ENCODE measurements around the gene MATR3. TPM values are rescaled to one million over a fixed set of nuclear protein-coding genes. Genes with fewer than 3 reads are reported as not detected.

Gene MATR3
- total and polyA plus RNA-seq, 7 donors = 60.8 to 272 (median 194) TPM

DNA sequence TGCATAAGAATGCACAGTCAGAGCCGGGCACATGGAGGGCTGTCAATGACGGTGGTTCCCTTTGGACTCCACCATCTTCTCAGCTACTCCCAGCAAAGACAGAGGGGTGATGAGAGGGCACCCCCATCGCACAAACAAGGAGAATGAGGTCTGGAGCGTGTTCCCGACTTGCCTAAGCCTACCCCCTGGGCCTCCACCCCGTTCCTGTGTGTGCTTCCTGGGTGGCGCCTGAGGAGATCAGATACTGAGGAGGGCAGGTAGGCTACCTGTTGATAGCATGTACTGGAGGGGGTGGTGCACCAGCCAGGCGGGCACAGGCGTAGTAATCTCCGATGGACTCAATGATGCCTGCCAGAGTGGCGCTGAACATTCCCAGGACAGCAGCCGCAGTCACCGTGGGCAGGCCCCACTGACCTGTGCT is 85.4 kb downstream of the MATR3 start:
- H3K27me3 ChIP-seq = no peaks in the 10 kb centered on the region
- H3K4me1 ChIP-seq = peaks cover 0 to 8% (median 2%) of the 10 kb centered on the region in 4 donors
- peaks cover 0 to 6% (median 0%) of the 10 kb centered on the region in 4 donors for H3K36me3 ChIP-seq
- no peak overlapping the region for H3K4me3 ChIP-seq
- H3K27ac ChIP-seq = no peak overlapping the region
- TF ChIP-seq EP300 (IDR thresholded peaks at IDR 0.05) (no peak), CTCF (IDR thresholded peaks at IDR 0.05) (no peak), POLR2AphosphoS5 (IDR thresholded peaks at IDR 0.05) (no peak), POLR2A (IDR thresholded peaks at IDR 0.05) (no peak)
- WGBS, 2 donors = 86 to 90% methylated on average over 13 of the region's 13 CpGs
- H3K9me3 ChIP-seq = no peaks in the 10 kb centered on the region
- DNase-seq = peak; percentile 56
- intact Hi-C loops (cut with DNase I) = no loop called here

DNA sequence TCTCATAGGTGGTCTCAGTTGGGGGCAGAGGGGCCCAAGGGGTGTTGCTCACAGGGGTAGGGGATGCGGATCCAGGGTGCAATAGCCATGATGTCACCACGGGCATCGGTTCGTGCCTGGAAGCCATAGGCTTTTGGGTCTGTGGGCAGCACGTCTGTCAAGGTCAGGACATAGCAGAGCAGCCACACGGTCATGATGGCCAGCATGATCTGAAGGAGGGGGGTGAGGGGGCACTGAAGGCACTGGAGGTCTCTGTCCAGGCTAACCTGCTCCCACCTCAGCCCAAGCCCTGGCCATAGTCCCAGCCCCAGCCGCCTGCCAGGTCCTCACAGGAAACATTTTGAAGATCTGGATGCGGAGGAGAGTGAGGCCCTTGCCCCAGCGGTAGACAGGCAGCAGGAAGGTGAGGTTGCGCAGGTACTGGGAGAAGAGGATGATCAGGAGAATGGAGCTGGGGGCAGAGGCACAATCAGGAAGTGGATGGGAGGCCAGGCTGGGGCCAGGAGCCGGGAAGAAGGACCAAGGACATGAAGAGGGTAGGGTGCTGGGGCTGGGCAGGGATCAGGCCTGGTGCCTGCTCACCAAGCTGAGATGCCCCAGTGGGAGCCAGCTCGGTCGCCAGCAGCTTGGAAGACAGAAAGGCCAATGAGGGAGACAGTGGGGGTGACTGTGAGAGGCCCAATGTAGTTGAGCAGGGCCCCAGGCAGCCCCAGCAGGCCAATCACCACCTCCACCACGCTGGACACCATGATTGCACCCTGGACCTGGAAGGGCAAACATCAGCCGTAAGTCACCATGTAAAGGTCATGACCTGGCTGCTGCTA is 86.3 kb downstream of the MATR3 start:
- 90 to 92% methylated on average over 15 of the region's 15 CpGs for WGBS, 2 donors
- H3K9me3 ChIP-seq = no peaks in the 10 kb centered on the region
- TF ChIP-seq POLR2AphosphoS5 (IDR thresholded peaks at IDR 0.05) = no peak
- TF ChIP-seq CTCF (IDR thresholded peaks at IDR 0.05) = no peak
- TF ChIP-seq POLR2A (IDR thresholded peaks at IDR 0.05) = no peak
- TF ChIP-seq EP300 (IDR thresholded peaks at IDR 0.05) = no peak
- no peak overlapping the region for H3K27ac ChIP-seq
- no peaks in the 10 kb centered on the region for H3K27me3 ChIP-seq
- intact Hi-C loops (cut with DNase I) = no loop called here
- peaks cover 0 to 3% (median 0%) of the 10 kb centered on the region in 4 donors for H3K4me1 ChIP-seq
- H3K4me3 ChIP-seq = no peak overlapping the region
- H3K36me3 ChIP-seq = peaks cover 0 to 3% (median 0%) of the 10 kb centered on the region in 4 donors
- DNase-seq = no peak

Small RNA genes lying within 50 kb of the gene (small RNA-seq; reads per million reads assigned to genes)
- gene RNA5SP195 (0 reads per million in 3 donors), gene SNORA74A (15.0 to 18.5 (median 16.9) reads per million in 3 donors), gene SNORA74D (9.5 to 11.1 (median 10.2) reads per million in 3 donors)

Other genes with a start within 250 kb of the MATR3 start
- 10 to 100 TPM; 23.2 to 39.2 (median 34.9) TPM for gene SIL1, start 95.4 kb upstream of the MATR3 start, total RNA-seq
- 10 to 100 TPM in 2 of 3 donors, 1 to 10 TPM in 1; 7.8 to 60.8 (median 17.3) TPM for gene SIL1, start 95.4 kb upstream of the MATR3 start, polyA plus RNA-seq
- 100 to 1,000 TPM in 2 of 4 donors, 10 to 100 TPM in 2; 96.5 to 146 (median 109) TPM for gene PAIP2, start 48.1 kb downstream of the MATR3 start, total RNA-seq
- gene PAIP2, start 48.1 kb downstream of the MATR3 start, polyA plus RNA-seq = 100 to 1,000 TPM in 1 of 3 donors, 10 to 100 TPM in 2; 70.7 to 104 (median 78.7) TPM
- not detected for gene SLC23A1, start 89.6 kb downstream of the MATR3 start, total RNA-seq
- 1 to 10 TPM in 2 of 3 donors, under 1 TPM in 1; 0.60 to 2.1 (median 1.7) TPM for gene SLC23A1, start 89.6 kb downstream of the MATR3 start, polyA plus RNA-seq
- gene MZB1, start 96.2 kb downstream of the MATR3 start, total RNA-seq = 1 to 10 TPM in 1 of 4 donors, not detected in 3; 2.2 TPM
- gene MZB1, start 96.2 kb downstream of the MATR3 start, polyA plus RNA-seq = 10 to 100 TPM in 1 of 3 donors, 1 to 10 TPM in 2; 2.4 to 29.2 (median 3.9) TPM
- under 1 TPM; 0.16 to 0.55 (median 0.31) TPM for gene PROB1, start 101.4 kb downstream of the MATR3 start, total RNA-seq
- 1 to 10 TPM in 1 of 3 donors, under 1 TPM in 2; under 0.01 to 1.8 (median 0.69) TPM for gene PROB1, start 101.4 kb downstream of the MATR3 start, polyA plus RNA-seq
- 1 to 10 TPM; 1.4 to 7.9 (median 2.0) TPM for gene SPATA24, start 110.3 kb downstream of the MATR3 start, total RNA-seq
- 1 to 10 TPM; 7.3 to 9.0 (median 7.9) TPM for gene SPATA24, start 110.3 kb downstream of the MATR3 start, polyA plus RNA-seq
- 10 to 100 TPM in 2 of 4 donors, 1 to 10 TPM in 2; 6.8 to 12.5 (median 10.0) TPM for gene DNAJC18, start 145.8 kb downstream of the MATR3 start, total RNA-seq
- gene DNAJC18, start 145.8 kb downstream of the MATR3 start, polyA plus RNA-seq = 1 to 10 TPM; 1.2 to 2.8 (median 1.8) TPM
- gene ECSCR, start 169.0 kb downstream of the MATR3 start, total RNA-seq = 10 to 100 TPM in 3 of 4 donors, 1 to 10 TPM in 1; 6.1 to 16.6 (median 15.6) TPM
- 10 to 100 TPM in 2 of 3 donors, 1 to 10 TPM in 1; 2.5 to 13.7 (median 11.4) TPM for gene ECSCR, start 169.0 kb downstream of the MATR3 start, polyA plus RNA-seq
- not detected for gene SMIM33, start 177.3 kb downstream of the MATR3 start, total RNA-seq
- 1 to 10 TPM; 4.7 to 5.1 (median 4.8) TPM for gene SMIM33, start 177.3 kb downstream of the MATR3 start, polyA plus RNA-seq
- gene STING1, start 189.0 kb downstream of the MATR3 start, total RNA-seq = 10 to 100 TPM; 14.6 to 53.8 (median 22.7) TPM
- 10 to 100 TPM in 1 of 3 donors, 1 to 10 TPM in 2; 5.5 to 63.5 (median 8.4) TPM for gene STING1, start 189.0 kb downstream of the MATR3 start, polyA plus RNA-seq